K562 (cell line): ENCODE data around the gene ACTR3. TPM values are rescaled to one million over a fixed set of nuclear protein-coding genes. Genes with fewer than 3 reads are reported as not detected.

ENCODE experiments used
- ATAC-seq: fragments of 200-7000 bp; cut with Tn5 transposase; 3 replicates; pipeline ENCODE4 v1.9.1; 2020; ENCODE audit warnings: moderate library complexity
- BruUV-seq: library from RNA; stranded (reverse); fragments of 400-500 nt; replicated peaks from 2 replicates; lab custom pipeline; 2021; lab: Mats Ljungman, UMichigan
- CTCF ChIA-PET: fragments of 300-600 bp; formaldehyde crosslinking; extraction: SDS; loops from one replicate; lab custom pipeline; 2021; ENCODE audit warnings: low intra/inter-chr PET ratio; lab: Yijun Ruan, JAX
- POLR2A ChIA-PET: fragments of 300-600, 350-650 bp; sonication (Branson Sonifier 250); formaldehyde crosslinking; extraction: SDS; loops from one replicate; lab custom pipeline; 2021; ENCODE audit warnings: antibody characterized with exemption, inconsistent platforms; lab: Yijun Ruan, JAX
- DNase-seq, 4 experiments: peaks; one replicate each; pipeline versions ENCODE4 v3.0.0 to v3.0.0-alpha.2; 2011 to 2018; ENCODE audit warnings: low spot score in 3 of 4, mixed read lengths in 3 of 4; ENCODE audit errors: extremely low read depth in 1 of 4
- FAIRE-seq: peaks from 2 replicates; lab custom pipeline; 2011; peaks lifted over from hg19 to GRCh38; lab: Jason Lieb, UNC
- H2AFZ ChIP-seq: 2 replicates; pipeline ENCODE4 v1.6.0; 2011; ENCODE audit warnings: low read depth, low read length, control low read depth, inconsistent platforms
- H3K27ac ChIP-seq: fragments of 200-600 bp; 3 replicates; pipeline ENCODE4 v1.8.0; 2011; ENCODE audit warnings: low read depth, mild to moderate bottlenecking, control low read depth, inconsistent platforms, low read length, moderate library complexity, mixed read lengths; ENCODE audit errors: extremely low read depth
- H3K27me3 ChIP-seq, 2 experiments: fragments of 300-600 bp in 1 of 2; 2 replicates in 1 of 2; 3 replicates in 1 of 2; pipeline versions ENCODE4 v1.6.0 to v1.8.0; 2011; ENCODE audit warnings: inconsistent platforms in 2 of 2, low read length in 2 of 2, mild to moderate bottlenecking in 1 of 2, mixed read lengths in 1 of 2, moderate library complexity in 1 of 2; ENCODE audit not compliant: control insufficient read depth in 2 of 2, insufficient read depth in 2 of 2
- H3K36me3 ChIP-seq: fragments of 300-600 bp; 3 replicates; pipeline ENCODE4 v1.8.0; 2011; ENCODE audit warnings: mild to moderate bottlenecking, low read length, inconsistent platforms; ENCODE audit not compliant: control insufficient read depth, insufficient read depth
- H3K4me1 ChIP-seq, 2 experiments: fragments of 200-600 bp in 1 of 2; replicated peaks in 1 of 2; 2 replicates in 1 of 2; 3 replicates in 1 of 2; pipeline versions ENCODE4 v1.5.1 to v1.8.0; 2011; ENCODE audit warnings: inconsistent platforms in 2 of 2, low read length in 2 of 2, mild to moderate bottlenecking in 1 of 2, mixed read lengths in 1 of 2, moderate library complexity in 1 of 2; ENCODE audit not compliant: control insufficient read depth in 2 of 2, insufficient read depth in 2 of 2
- H3K4me2 ChIP-seq: 2 replicates; pipeline ENCODE4 v1.6.1; 2011; ENCODE audit warnings: low read length, control low read depth, inconsistent platforms, mixed read lengths; ENCODE audit not compliant: insufficient read depth
- H3K4me3 ChIP-seq: fragments of 200-600 bp; sonication (generic), shearing (Covaris generic); 2 replicates; pipeline ENCODE4 v1.5.1; 2016; ENCODE audit warnings: control low read depth, inconsistent platforms
- H3K79me2 ChIP-seq: fragments of 200-600 bp; 3 replicates; pipeline ENCODE4 v1.8.0; 2011; ENCODE audit warnings: low read length, inconsistent platforms; ENCODE audit not compliant: control insufficient read depth, insufficient read depth
- H3K9ac ChIP-seq, 2 experiments: 2 replicates each; pipeline versions ENCODE4 v1.6.0 to v1.6.1; 2011; ENCODE audit warnings: low read depth in 2 of 2, low read length in 2 of 2, control low read depth in 1 of 2, inconsistent platforms in 1 of 2, mild to moderate bottlenecking in 1 of 2, mixed read lengths in 1 of 2; ENCODE audit not compliant: insufficient read depth in 1 of 2
- H3K9me1 ChIP-seq: one replicate; pipeline ENCODE4 v1.6.0; 2011; ENCODE audit warnings: inconsistent platforms, mild to moderate bottlenecking, low read length, moderate library complexity; ENCODE audit not compliant: control insufficient read depth, insufficient read depth
- H3K9me3 ChIP-seq: replicated peaks from 2 replicates; pipeline ENCODE4 v1.5.1; 2011; ENCODE audit warnings: low read depth, low read length, inconsistent platforms; ENCODE audit not compliant: control insufficient read depth, insufficient read depth
- H4K20me1 ChIP-seq: replicated peaks from 2 replicates; pipeline ENCODE4 v1.6.1; 2011; ENCODE audit warnings: low read length, inconsistent platforms, mixed read lengths; ENCODE audit not compliant: control insufficient read depth, insufficient read depth
- CHD1 ChIP-seq: fragments of 200-600 bp; sonication (generic); IDR thresholded peaks from one replicate; pipeline ENCODE4 v1.6.1; 2012; ENCODE audit warnings: mild to moderate bottlenecking, moderate library complexity, low read length, inconsistent platforms
- EHMT2 ChIP-seq: fragments of 450-650 bp; IDR thresholded peaks from 2 replicates; pipeline ENCODE4 v1.6.1; 2018; ENCODE audit warnings: antibody characterized with exemption
- EP400 ChIP-seq: fragments of 450-650 bp; IDR thresholded peaks from 2 replicates; pipeline ENCODE4 v1.6.1; 2017; ENCODE audit warnings: antibody characterized with exemption, mild to moderate bottlenecking, moderate library complexity
- FOXK2 ChIP-seq, 2 experiments: fragments of 450-650 bp; IDR thresholded peaks in 1 of 2; conservative IDR thresholded peaks in 1 of 2; 2 replicates each; pipeline ENCODE4 v1.6.1; 2016; ENCODE audit warnings: low read depth in 2 of 2, mild to moderate bottlenecking in 1 of 2
- KLF6 ChIP-seq: fragments of 250-450 bp; sonication (Bioruptor Pico); IDR thresholded peaks from 2 replicates; pipeline ENCODE4 v1.4.0; 2020; ENCODE audit warnings: mild to moderate bottlenecking, moderate library complexity, borderline replicate concordance
- MBD2 ChIP-seq: sonication (generic); IDR thresholded peaks from 2 replicates; pipeline ENCODE4 v1.6.1; 2016; ENCODE audit warnings: low read depth, borderline replicate concordance
- RAD51 ChIP-seq: fragments of 450-650 bp; IDR thresholded peaks from 2 replicates; pipeline ENCODE4 v1.7.1; 2016; ENCODE audit warnings: low read depth, mild to moderate bottlenecking, borderline replicate concordance
- RBM34 ChIP-seq: fragments of 200-400 bp; formaldehyde crosslinking; IDR thresholded peaks from 2 replicates; pipeline ENCODE4 v1.6.1; 2018; ENCODE audit warnings: low read length, borderline replicate concordance; ENCODE audit not compliant: insufficient read depth
- TCFL5 ChIP-seq: fragments of 250-450 bp; sonication (Bioruptor Pico); conservative IDR thresholded peaks from 2 replicates; pipeline ENCODE4 v1.6.1; 2021; ENCODE audit warnings: mild to moderate bottlenecking, moderate library complexity, matching md5 sums
- TOE1 ChIP-seq, 2 experiments: fragments of 450-650 bp in 1 of 2; sonication (generic) in 1 of 2; formaldehyde crosslinking in 1 of 2; IDR thresholded peaks; 2 replicates each; pipeline versions ENCODE4 v1.7.1 to v1.8.0; 2016 to 2022; ENCODE audit warnings: borderline replicate concordance in 2 of 2, mild to moderate bottlenecking in 2 of 2, antibody characterized with exemption in 1 of 2, inconsistent platforms in 1 of 2, low read depth in 1 of 2, missing genetic modification reagents in 1 of 2, moderate library complexity in 1 of 2
- ZBTB33 ChIP-seq: sonication (generic); formaldehyde crosslinking; IDR thresholded peaks from 2 replicates; pipeline ENCODE4 v1.8.1; 2023; ENCODE audit warnings: mild to moderate bottlenecking, missing genetic modification reagents
- ZNF197 ChIP-seq: fragments of 200-800 bp; sonication (Bioruptor generic); IDR thresholded peaks from 2 replicates; pipeline ENCODE4 v1.6.1; 2016; ENCODE audit warnings: low read depth, missing genetic modification characterization, missing compliant biosample characterization
- ZNF512 ChIP-seq: IDR thresholded peaks from 2 replicates; pipeline ENCODE4 v1.6.1; 2016; ENCODE audit warnings: missing genetic modification characterization, missing compliant biosample characterization
- ZNF561 ChIP-seq: fragments of 450-650 bp; formaldehyde crosslinking; conservative IDR thresholded peaks from 2 replicates; pipeline ENCODE4 v1.4.0; 2020; ENCODE audit warnings: mild to moderate bottlenecking, moderate library complexity
- ZNF707 ChIP-seq: fragments of 250-450 bp; sonication (Bioruptor Pico); conservative IDR thresholded peaks from 2 replicates; pipeline ENCODE4 v1.8.0; 2022; ENCODE audit warnings: inconsistent platforms, mild to moderate bottlenecking, moderate library complexity
- WGBS: fragments of 100-300 bp; shearing (Covaris generic); methylation state at CpG from one replicate; pipeline ENCODE4 v1.1.6; 2016; ENCODE audit warnings: low coverage, mixed read lengths; ENCODE audit not compliant: insufficient coverage; ENCODE audit errors: missing lambda C conversion rate; 5-methylcytosine and 5-hydroxymethylcytosine counted together
- in situ Hi-C: fragments of 300-500 bp; cut with MboI; formaldehyde crosslinking; loops from 4 replicates; pipeline ENCODE4 v1.15.0; 2018; ENCODE audit warnings: inconsistent platforms, mixed read lengths
- intact Hi-C: fragments of 100-400 bp; cut with micrococcal nuclease; formaldehyde crosslinking; loops from 2 replicates; pipeline ENCODE4 v1.14.2; 2022
- polyA plus RNA-seq, 8 experiments: library from polyadenylated mRNA; depleted of rRNA in 4 of 8; stranded (reverse) in 5 of 8; unstranded in 3 of 8; fragments of >200 nt; fragmentation: Nextera tagmentation in 2 of 8; fragmentation: Illumina TruSeq in 1 of 8; extraction: Ambion mirVana in 2 of 8; extraction: Trizol in 1 of 8; gene quantifications; 2 replicates each; pipeline versions ENCODE4 v1.2.1 to v1.2.3, GENCODE V29; 2011 to 2014; ENCODE audit warnings: inconsistent platforms in 1 of 8, missing spikeins in 1 of 8
- total RNA-seq, 7 experiments: library from RNA; depleted of rRNA in 6 of 7; stranded (reverse); fragments of >200 nt in 6 of 7; fragmentation: Illumina TruSeq in 2 of 7; extraction: Trizol in 2 of 7; gene quantifications; 2 replicates each; pipeline versions ENCODE4 v1.2.1 to v1.2.3, GENCODE V29; 2011 to 2021; ENCODE audit warnings: low replicate concordance in 1 of 7

ACTR3 gene
- total and polyA plus RNA-seq, 9 of the 15 experiments (the other 6 are each of a cell fraction or from before 2014, with no cell fraction given), result 49.0 to 354 (median 249) TPM

- peak; percentile 63; the same call in 1 of the 2 replicates for TF ChIP-seq RAD51
- 0 out of 2 replicates have a peak, but pooled peaks have one; percentile 46 for TF ChIP-seq TOE1 (IDR thresholded peaks at IDR 0.05; ENCODE audit: borderline replicate concordance)
- no peak for TF ChIP-seq TOE1 (CRISPR knock-in tag; IDR thresholded peaks at IDR 0.05; ENCODE audit: borderline replicate concordance, low read depth)
- 0 out of 2 replicates have a peak, but pooled peaks have one; percentile 27 for TF ChIP-seq EP400
- TF ChIP-seq EHMT2, result 0 out of 2 replicates have a peak, but pooled peaks have one; percentile 38
These were observed 42.7 kb upstream of the ACTR3 start (continued) for GRCh38 chr2:113847144-113847543.

GRCh38 chr2:113848758-113849415 lies 41.0 kb upstream of the ACTR3 start:
- H3K36me3 ChIP-seq, result no peaks in the 10 kb centered on the region
- 42% methylated on average over 6 of the region's 6 CpGs for WGBS
- BruUV-seq, result no TSS peak
- no peaks in the 10 kb centered on the region for H3K27me3 ChIP-seq
- no peaks in the 10 kb centered on the region for H3K4me1 ChIP-seq
- FAIRE-seq, result no peak
- H3K27ac ChIP-seq, result no peak overlapping the region
- no peak overlapping the region for H3K4me2 ChIP-seq
- H3K79me2 ChIP-seq, result no peaks in the 10 kb centered on the region
- no peak for TF ChIP-seq CHD1
- TF ChIP-seq KLF6 (CRISPR knock-in tag), result no peak
- TF ChIP-seq ZNF512 (tag), result no peak
- no peak for TF ChIP-seq ZNF197 (CRISPR knock-in tag)
- TF ChIP-seq MBD2, result no peak
- no peak for TF ChIP-seq ZNF561
- TF ChIP-seq FOXK2 (conservative IDR thresholded peaks at IDR 0.05 in 1 of 2, IDR thresholded peaks at IDR 0.05 in 1 of 2; ENCODE audit: low read depth in 2 of 2), result no peak
- no peak for TF ChIP-seq TCFL5
- no peak for TF ChIP-seq RBM34
- no peak for TF ChIP-seq ZBTB33 (CRISPR knock-in tag)
- no peak for TF ChIP-seq ZNF707 (CRISPR knock-in tag)
- TF ChIP-seq, all 486 proteins: peak for 0
- intact Hi-C loops, result no loop called here
- Histone ChIP-seq H2AFZ (peak overlapping the region; percentile 29; the same call in 1 of the 2 replicates), H3K9me3 (no peaks in the 10 kb centered on the region; the same call in none of the 2 replicates), H3K9me1 (no peaks in the 10 kb centered on the region), H4K20me1 (no peaks in the 10 kb centered on the region), H3K9ac (no peak overlapping the region), H3K4me3 (no peak overlapping the region)
- ChIA-PET POLR2A (no interaction called here), CTCF (no interaction called here)
- DNase-seq (no peak), ATAC-seq (no peak)
- in situ Hi-C loops, result no loop called here
